GM19240 (cell line): Measurements from ENCODE around the gene MRPL49.
A peak's percentile ranks its signal among the peaks of the same experiment; 100 is the strongest.

Experiments used
- DNase-seq: peaks from one replicate; pipeline ENCODE4 v3.0.0; 2011; ENCODE audit warnings: low spot score; ENCODE audit not compliant: insufficient read length

Gene MRPL49

GRCh38 chr11:65121865-65122696 lies at the start of gene MRPL49, which contains the start of gene FAU:
TSS of gene MRPL49 (plus strand) at chr11:65122321. CDS start at chr11:65122347, 26 bp downstream.
TSS of gene FAU (minus strand) at chr11:65122134. CDS start at chr11:65121813, 321 bp downstream.
- peak; percentile 96 for DNase-seq

- DNase-seq: no peak
Measured at GRCh38 chr11:65072631-65072966, 49.5 kb upstream of the MRPL49 start.

GRCh38 chr11:65077451-65077850 lies 44.7 kb upstream of the MRPL49 start:
- no peak for DNase-seq

- peak; percentile 53 for DNase-seq
Measured at GRCh38 chr11:65078151-65078550, 44.0 kb upstream of the MRPL49 start.

GRCh38 chr11:65078786-65079342 lies 43.3 kb upstream of the MRPL49 start:
- DNase-seq: no peak

GRCh38 chr11:65083134-65083833 lies 38.8 kb upstream of the MRPL49 start:
- no peak for DNase-seq

GRCh38 chr11:65083834-65084597 lies 38.1 kb upstream of the MRPL49 start, which contains the start of the genes CDCA5 and ZFPL1:
TSS of gene CDCA5 (minus strand) at chr11:65084040. CDS start at chr11:65083978, 62 bp downstream.
TSS of gene ZFPL1 (plus strand) at chr11:65084222. CDS start at chr11:65084699, 477 bp downstream.
- peak; percentile 98 for DNase-seq

GRCh38 chr11:65084598-65085375 lies 37.3 kb upstream of the MRPL49 start:
- no peak for DNase-seq

GRCh38 chr11:65085446-65085845 lies 36.7 kb upstream of the MRPL49 start:
- no peak for DNase-seq

GRCh38 chr11:65086809-65087208 lies 35.3 kb upstream of the MRPL49 start:
- DNase-seq: no peak

GRCh38 chr11:65087216-65087615 lies 34.9 kb upstream of the MRPL49 start:
- no peak for DNase-seq

GRCh38 chr11:65087827-65088226 lies 34.3 kb upstream of the MRPL49 start:
- DNase-seq: no peak

GRCh38 chr11:65089621-65090020 lies 32.5 kb upstream of the MRPL49 start:
- no peak for DNase-seq

GRCh38 chr11:65090628-65091027 lies 31.5 kb upstream of the MRPL49 start:
- no peak for DNase-seq

GRCh38 chr11:65095427-65095826 lies 26.7 kb upstream of the MRPL49 start:
- DNase-seq: no peak

GRCh38 chr11:65095974-65096806 lies 25.9 kb upstream of the MRPL49 start, which contains the start of gene VPS51:
TSS of gene VPS51 (plus strand) at chr11:65096214. CDS start at chr11:65096251, 37 bp downstream.
- DNase-seq: peak; percentile 93

- no peak for DNase-seq
Measured at GRCh38 chr11:65096926-65097325, 25.2 kb upstream of the MRPL49 start.

GRCh38 chr11:65100674-65101350 lies 21.3 kb upstream of the MRPL49 start:
- no peak for DNase-seq
